ENCODE results near the gene CMKLR1.

DNA sequence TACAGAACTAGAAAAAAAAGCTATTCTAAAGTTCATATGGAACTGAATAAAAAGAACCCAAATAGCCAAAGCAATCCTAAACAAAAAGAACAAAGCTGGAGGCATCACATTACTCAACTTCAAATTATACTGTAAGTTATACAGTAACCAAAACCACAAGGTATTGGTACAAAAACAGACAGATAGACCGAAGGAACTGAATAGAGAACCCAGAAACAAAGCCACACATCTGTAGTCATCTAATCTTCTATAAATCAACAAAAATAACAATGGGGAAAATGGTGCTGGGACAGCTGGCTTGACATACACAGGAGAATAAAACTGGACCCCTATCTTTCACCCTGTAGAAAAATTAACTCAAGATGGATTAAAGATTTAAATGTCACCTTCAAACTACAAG, 38.1 kb upstream of the CMKLR1 start:
- TF ChIP-seq CTCF (IDR thresholded peaks at IDR 0.05; ENCODE audit: low read length) = no peak
- no peak for TF ChIP-seq EZH2 (optimal IDR thresholded peaks at IDR 0.05; ENCODE audit: low read depth, low read length)
- no peak for TF ChIP-seq EZH2phosphoT487 (IDR thresholded peaks at IDR 0.05; ENCODE audit: low read length)

Measured in MM.1S (cell line).